ENCODE data around the gene LYPD5.

The LYPD5 gene

DNA sequence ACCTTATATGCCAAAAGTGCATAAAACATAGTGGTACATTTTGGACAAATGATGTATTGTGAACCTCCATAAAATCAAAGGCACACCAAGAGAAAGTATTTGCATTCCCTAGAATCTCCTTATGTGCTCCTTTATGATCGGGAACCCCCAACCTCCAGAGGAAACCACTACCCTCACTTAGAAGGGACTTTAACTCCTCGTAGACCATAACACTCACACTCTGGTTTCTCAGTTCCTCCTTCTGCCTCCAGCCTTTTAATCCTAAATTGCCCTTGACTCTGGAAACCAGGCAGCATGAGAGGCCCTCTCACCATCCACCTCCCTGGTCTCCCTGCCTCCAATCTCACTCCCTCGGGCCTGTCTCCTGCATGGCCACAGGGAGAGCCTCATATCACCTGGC is 11.7 kb downstream of the LYPD5 start:
- TF ChIP-seq, protein P1, sequence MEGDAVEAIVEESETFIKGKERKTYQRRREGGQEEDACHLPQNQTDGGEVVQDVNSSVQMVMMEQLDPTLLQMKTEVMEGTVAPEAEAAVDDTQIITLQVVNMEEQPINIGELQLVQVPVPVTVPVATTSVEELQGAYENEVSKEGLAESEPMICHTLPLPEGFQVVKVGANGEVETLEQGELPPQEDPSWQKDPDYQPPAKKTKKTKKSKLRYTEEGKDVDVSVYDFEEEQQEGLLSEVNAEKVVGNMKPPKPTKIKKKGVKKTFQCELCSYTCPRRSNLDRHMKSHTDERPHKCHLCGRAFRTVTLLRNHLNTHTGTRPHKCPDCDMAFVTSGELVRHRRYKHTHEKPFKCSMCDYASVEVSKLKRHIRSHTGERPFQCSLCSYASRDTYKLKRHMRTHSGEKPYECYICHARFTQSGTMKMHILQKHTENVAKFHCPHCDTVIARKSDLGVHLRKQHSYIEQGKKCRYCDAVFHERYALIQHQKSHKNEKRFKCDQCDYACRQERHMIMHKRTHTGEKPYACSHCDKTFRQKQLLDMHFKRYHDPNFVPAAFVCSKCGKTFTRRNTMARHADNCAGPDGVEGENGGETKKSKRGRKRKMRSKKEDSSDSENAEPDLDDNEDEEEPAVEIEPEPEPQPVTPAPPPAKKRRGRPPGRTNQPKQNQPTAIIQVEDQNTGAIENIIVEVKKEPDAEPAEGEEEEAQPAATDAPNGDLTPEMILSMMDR (IDR thresholded peaks at IDR 0.05; ENCODE audit: low read depth, low read length, missing control alignments): no peak
- H3K4me3 ChIP-seq (replicated peaks; ENCODE audit: low read depth, low read length): no peak overlapping the region
- DNase-seq (ENCODE audit: extremely low read depth, low read depth): no peak

DNA sequence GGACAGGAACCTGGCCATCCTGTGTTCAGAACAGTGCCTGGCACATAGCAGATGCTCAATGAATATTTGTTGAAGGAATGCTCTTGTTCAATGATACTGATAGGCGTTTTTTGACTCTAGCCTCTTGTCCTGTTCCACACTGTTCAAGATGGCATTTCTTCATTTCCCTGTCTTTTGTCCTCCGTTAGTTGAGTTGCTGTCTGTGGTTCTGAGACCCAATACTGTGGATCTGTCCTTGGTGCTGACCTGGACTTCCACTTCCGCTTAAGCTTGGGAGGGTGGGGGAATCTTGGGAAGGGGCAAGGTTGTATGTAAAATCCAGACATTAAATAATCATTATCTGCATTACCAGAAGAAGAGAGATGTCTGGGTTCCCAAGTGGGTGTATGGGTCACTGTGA is 13.2 kb downstream of the LYPD5 start:
- TF ChIP-seq, protein P1 (IDR thresholded peaks at IDR 0.05; ENCODE audit: low read depth, low read length, missing control alignments): no peak
- H3K4me3 ChIP-seq (replicated peaks; ENCODE audit: low read depth, low read length): no peak overlapping the region
- no peak for DNase-seq (ENCODE audit: extremely low read depth, low read depth)

DNA sequence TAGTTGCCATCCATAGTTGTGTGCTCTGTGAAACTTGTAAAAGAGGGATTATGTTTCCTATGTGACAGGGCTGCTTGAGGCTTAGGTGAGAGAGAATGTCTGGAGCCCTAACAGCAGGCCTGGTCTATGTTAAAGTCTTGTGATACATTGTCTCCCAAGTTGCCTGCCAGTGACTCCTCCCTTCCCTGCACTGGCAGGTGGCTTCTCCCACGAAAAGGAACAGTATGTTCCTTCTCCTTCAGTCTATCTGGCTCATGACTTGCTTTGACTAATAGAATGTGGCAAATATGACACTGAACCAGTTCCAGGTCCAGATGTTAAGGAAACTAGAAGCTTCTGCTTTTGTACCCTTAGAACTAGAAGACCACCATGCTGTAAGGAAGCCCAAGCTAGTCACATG is 15.6 kb downstream of the LYPD5 start:
- H3K4me3 ChIP-seq (replicated peaks; ENCODE audit: low read depth, low read length): no peak overlapping the region
- no peak for DNase-seq (ENCODE audit: extremely low read depth, low read depth)
- TF ChIP-seq, protein P1 (IDR thresholded peaks at IDR 0.05; ENCODE audit: low read depth, low read length, missing control alignments): no peak

DNA sequence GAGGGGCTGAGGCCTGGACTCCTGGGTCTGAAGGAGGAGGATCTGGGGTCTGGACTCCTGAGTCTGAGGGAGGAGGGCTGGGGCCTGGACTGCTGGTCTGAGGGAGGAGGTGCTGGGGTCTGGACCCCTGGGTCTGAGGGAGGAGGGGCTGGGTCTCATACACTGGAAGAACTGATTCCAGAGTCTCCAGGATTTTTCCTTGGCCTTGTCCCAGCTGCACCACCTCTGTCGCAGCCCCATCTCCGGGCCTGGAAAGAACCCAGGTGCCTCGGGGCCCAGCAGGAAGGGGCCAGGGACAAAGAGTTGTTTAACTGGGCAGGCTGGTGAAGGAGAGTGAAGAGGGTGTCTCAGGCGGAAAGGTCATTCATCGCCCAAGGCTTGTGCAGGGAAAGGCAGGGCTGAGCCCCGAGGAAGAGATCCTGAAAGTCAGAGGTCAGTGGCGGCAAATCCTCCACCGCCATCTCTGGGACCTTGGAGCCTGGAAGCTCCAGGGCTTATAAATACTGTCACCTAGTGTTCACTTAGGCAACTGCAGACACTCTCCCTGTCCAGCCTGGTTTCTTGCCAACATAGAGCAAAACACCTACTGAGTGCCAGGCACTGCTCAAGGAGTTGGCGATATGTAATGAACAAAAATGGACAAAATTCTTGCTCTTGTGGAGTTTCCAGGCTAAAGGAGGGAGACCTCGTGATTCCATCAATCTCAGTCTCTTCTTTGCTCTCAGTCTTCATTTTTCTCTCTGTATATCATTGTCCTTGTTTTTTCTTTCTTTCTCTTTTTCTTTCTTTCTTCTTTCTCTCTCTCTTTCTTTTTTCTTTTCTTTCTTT is 17.1 kb downstream of the LYPD5 start:
- no peak for DNase-seq (ENCODE audit: extremely low read depth, low read depth)
- H3K4me3 ChIP-seq (replicated peaks; ENCODE audit: low read depth, low read length): no peak overlapping the region
- TF ChIP-seq, protein P1 (IDR thresholded peaks at IDR 0.05; ENCODE audit: low read depth, low read length, missing control alignments): peak; percentile 99

DNA sequence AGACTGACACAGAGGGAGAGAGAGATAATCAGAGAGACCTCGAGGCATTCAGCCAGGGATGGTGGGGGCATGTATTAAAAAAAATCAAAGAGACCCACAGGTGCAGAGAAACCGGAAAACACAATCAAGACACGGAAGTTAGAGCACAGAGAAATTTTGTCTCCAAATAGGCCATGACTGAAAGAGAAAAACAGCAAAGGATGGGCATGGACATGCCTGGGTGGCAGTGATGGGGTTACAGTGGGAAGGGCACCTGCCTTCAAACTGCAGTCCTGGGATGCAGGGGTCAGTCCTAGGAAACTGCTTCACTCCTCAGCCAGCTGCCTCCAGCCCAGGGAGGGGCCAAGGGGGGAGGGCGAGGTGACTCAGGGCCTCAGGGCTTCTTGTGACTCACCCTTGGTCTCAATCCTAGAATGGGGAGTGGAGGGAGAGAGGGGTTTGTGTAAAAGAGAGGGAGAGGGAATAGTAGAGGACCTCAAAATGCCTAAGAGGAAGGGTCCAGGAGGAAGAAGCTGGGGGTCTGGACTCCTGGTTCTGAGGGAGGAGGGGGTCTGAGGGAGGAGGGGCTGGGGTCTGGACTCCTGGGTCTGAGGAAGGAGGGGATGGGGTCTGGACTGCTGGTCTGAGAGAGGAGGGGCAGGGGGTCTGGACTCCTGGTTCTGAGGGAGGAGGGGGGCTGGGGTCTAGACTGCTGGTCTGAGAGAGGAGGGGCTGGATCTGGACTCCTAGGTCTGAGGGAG is 17.8 kb downstream of the LYPD5 start:
- TF ChIP-seq, protein P1 (IDR thresholded peaks at IDR 0.05; ENCODE audit: low read depth, low read length, missing control alignments): no peak
- H3K4me3 ChIP-seq (replicated peaks; ENCODE audit: low read depth, low read length): no peak overlapping the region
- DNase-seq (ENCODE audit: extremely low read depth, low read depth): peak; percentile 59

DNA sequence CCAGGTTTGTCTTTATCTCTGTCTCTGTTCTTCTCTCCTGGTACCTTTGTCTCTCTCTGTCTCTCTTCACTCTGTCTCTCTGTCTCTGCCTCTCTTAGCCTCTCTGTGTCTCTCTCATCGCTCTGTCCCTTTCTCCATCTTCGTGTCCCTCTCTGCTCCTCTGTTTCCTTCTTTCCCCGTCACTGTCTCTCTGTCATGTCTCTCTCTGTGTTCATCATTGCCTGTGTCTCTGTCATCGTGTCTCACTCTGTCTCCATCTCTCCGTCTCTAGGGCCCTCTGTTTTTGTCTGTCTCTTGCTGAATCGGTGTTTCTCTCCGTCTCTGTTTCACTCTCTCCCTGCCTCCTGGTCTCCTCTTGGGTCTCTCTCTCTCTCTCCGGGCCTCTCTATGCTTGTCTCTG is 18.6 kb downstream of the LYPD5 start:
- no peak overlapping the region for H3K4me3 ChIP-seq (replicated peaks; ENCODE audit: low read depth, low read length)
- TF ChIP-seq, protein P1 (IDR thresholded peaks at IDR 0.05; ENCODE audit: low read depth, low read length, missing control alignments): no peak
- no peak for DNase-seq (ENCODE audit: extremely low read depth, low read depth)

All from HFF-Myc (cell line).